GM12865 (cell line): ENCODE measurements around the gene ITIH4.

ENCODE experiments used
- DNase-seq: peaks from one replicate; pipeline ENCODE4 v3.0.0; 2010; ENCODE audit warnings: low read depth
- H3K4me3 ChIP-seq: 2 replicates; pipeline ENCODE4 v1.5.1; 2011; ENCODE audit warnings: mild to moderate bottlenecking, low read depth, low read length, control low read depth
- CTCF ChIP-seq: IDR thresholded peaks from 2 replicates; pipeline ENCODE4 v1.5.1; 2011; ENCODE audit warnings: low read length, control low read depth, low read depth, inconsistent platforms; ENCODE audit not compliant: insufficient read depth; ENCODE audit errors: missing control alignments

ITIH4 gene

GRCh38 chr3:52827866-52828376, 2.6 kb downstream of the ITIH4 start:
- no peak overlapping the region for H3K4me3 ChIP-seq
- no peak for DNase-seq
- no peak for TF ChIP-seq CTCF

GRCh38 chr3:52827441-52827840, 3.0 kb downstream of the ITIH4 start:
- H3K4me3 ChIP-seq = no peak overlapping the region
- no peak for TF ChIP-seq CTCF
- DNase-seq = no peak

- TF ChIP-seq CTCF = no peak
- no peak for DNase-seq
- no peak overlapping the region for H3K4me3 ChIP-seq
Measured at GRCh38 chr3:52824037-52824436, 6.4 kb downstream of the ITIH4 start.

- DNase-seq = no peak
- TF ChIP-seq CTCF = no peak
- H3K4me3 ChIP-seq = no peak overlapping the region
Measured at GRCh38 chr3:52822363-52822762, 8.1 kb downstream of the ITIH4 start.

- H3K4me3 ChIP-seq = no peak overlapping the region
- peak; percentile 53 for DNase-seq
- peak; percentile 82 for TF ChIP-seq CTCF
Measured at GRCh38 chr3:52820736-52821135, 9.7 kb downstream of the ITIH4 start.

- TF ChIP-seq CTCF = no peak
- no peak overlapping the region for H3K4me3 ChIP-seq
- DNase-seq = no peak
Measured at GRCh38 chr3:52819936-52820335, 10.5 kb downstream of the ITIH4 start.

- no peak overlapping the region for H3K4me3 ChIP-seq
- no peak for TF ChIP-seq CTCF
- no peak for DNase-seq
Measured at GRCh38 chr3:52817860-52818259, 12.6 kb downstream of the ITIH4 start.
